Mucosa of gallbladder (tissue), 1 donor: Measurements from ENCODE around the gene CTNNBL1. TPM values are rescaled to one million over a fixed set of nuclear protein-coding genes. Genes with fewer than 3 reads are reported as not detected.

Experiments used
- DNase-seq: peaks from one replicate; pipeline ENCODE4 v3.0.0-alpha.2; 2020; ENCODE audit warnings: low spot score
- total RNA-seq: library from RNA; stranded (reverse); gene quantifications from one replicate; pipeline ENCODE4 v1.2.1, GENCODE V29; 2021
- donor health status: DM: no; HTN: no; CAD: no.

CTNNBL1 gene
- total RNA-seq, 1 donor from 2014 or later, result 44.0 TPM

- no peak for DNase-seq
Observed at GRCh38 chr20:37899105-37900045, 205.5 kb downstream of the CTNNBL1 start.

GRCh38 chr20:37901240-37901639 is 207.4 kb downstream of the CTNNBL1 start:
- no peak for DNase-seq

GRCh38 chr20:37901654-37902503 is 208.0 kb downstream of the CTNNBL1 start:
- peak; percentile 59 for DNase-seq

GRCh38 chr20:37902504-37903313 is 208.9 kb downstream of the CTNNBL1 start, which contains the start of gene VSTM2L:
VSTM2L (plus strand) TSS chr20:37903127; CDS start chr20:37903351, 224 bp downstream.
- peak; percentile 15 for DNase-seq

DNA sequence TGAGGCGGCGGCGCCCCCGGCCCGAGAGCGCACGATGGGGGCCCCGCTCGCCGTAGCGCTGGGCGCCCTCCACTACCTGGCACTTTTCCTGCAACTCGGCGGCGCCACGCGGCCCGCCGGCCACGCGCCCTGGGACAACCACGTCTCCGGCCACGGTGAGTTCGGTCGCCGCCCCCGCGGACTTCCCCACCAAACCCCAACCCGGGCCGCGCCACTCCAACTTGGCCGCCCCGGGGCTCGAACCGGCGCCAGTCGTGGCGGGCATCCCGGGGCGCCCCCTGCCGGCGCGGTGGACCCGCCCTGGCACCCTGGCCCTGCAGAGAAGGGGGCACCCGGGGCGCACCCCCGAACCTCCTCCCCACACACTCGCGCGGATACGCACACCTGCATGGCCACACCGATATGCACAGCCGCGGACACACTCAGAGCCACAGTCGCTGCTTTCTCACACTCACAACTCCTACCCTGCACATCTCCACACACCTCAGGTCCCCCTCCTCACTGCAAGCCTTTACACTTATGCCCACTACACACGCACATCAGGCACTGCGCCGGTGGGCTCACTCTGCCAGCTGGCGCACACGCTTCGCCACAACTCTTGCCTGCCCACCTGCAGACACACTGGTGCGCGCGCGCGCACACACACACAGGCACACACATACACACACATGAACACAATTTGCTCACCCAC is 209.6 kb downstream of the CTNNBL1 start:
- DNase-seq, result no peak

- DNase-seq, result no peak
Observed at GRCh38 chr20:37904008-37904642, 210.3 kb downstream of the CTNNBL1 start.

DNA sequence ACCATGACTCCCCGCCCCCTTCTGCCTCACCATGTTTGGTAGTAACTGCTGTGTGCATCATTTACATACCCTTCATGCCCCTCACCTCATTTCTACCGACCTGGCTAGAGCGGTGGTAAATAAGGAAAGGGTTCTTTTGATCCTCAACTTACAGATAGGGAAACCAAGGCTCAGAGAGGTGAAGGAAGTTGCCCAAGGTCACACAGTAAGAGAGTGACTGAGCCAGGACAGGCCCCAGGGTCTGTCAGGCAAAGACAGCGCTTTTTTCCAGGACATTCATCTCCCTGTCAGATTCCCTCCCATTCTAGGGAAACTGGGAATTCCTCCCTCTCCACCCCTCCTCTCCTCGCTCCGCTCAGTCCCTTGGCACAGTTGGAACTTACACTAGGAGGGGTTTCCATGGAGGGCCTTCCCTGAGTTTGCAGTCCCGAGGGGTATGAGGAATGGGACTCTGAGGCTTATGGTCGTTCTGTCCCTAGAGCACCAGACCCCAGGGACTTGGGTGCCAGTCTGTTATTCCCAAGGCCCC is 211.1 kb downstream of the CTNNBL1 start:
- no peak for DNase-seq

- DNase-seq, result no peak
Observed at GRCh38 chr20:37905671-37906613, 212.1 kb downstream of the CTNNBL1 start.

- DNase-seq, result no peak
Observed at GRCh38 chr20:37907330-37907676, 213.5 kb downstream of the CTNNBL1 start.

DNA sequence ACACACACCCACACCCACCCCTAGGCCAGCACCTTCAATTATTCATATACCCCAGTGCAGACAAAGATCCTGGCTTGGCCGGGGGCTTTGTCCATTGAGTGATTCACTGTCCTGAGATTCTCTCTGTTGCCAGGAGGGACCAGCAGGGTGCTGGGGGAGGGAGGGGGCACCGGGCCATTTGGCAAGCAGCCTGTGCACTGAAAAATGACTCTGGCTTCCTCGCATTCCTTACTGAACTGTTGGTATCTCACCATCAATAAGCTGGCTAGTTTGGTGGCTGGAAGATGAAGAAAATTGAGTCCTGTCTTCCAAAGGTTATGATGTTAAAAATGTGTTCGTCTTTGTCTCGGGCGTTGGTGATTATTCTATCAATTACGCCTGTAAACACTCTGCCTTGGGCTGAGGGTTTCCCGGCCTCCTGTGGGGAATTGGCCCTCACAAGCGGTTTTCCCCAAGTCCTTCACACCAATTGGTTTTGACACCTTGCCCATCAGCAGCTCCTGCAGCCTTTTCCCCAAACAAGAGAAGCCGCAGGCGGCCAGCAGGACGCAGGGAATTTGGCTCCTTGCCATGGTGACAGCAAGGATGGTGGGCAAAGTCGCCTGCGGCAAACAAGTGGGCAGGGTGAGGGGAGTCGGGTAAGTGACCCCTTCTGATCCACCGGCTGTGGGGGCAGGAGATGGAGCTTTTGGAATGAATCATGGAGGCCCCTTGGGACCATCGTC is 214.0 kb downstream of the CTNNBL1 start:
- peak; percentile 27 for DNase-seq

- DNase-seq, result no peak
Observed at GRCh38 chr20:37911261-37911660, 217.4 kb downstream of the CTNNBL1 start.

GRCh38 chr20:37911838-37912281 is 218.0 kb downstream of the CTNNBL1 start:
- DNase-seq, result peak; percentile 45

DNA sequence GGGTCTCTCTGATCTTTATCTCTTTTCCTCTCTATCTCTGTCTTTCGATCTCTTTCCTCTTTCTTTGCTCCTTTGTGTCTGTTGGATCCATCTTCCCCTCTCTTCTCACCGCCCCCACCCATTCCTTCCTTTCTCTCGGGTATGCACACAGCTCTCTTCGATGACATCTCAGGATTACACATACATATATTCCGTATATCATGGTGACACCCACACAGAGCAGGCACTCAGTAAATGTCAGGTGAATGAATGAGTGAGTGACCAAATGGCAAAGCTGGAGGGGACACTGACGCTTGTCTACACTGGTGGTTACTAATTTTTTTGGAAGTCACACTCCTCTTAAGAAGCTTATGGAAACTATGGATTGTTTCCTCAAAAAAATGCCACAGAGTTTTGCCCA is 219.0 kb downstream of the CTNNBL1 start:
- no peak for DNase-seq

GRCh38 chr20:37913567-37914366 is 219.9 kb downstream of the CTNNBL1 start:
- no peak for DNase-seq

DNA sequence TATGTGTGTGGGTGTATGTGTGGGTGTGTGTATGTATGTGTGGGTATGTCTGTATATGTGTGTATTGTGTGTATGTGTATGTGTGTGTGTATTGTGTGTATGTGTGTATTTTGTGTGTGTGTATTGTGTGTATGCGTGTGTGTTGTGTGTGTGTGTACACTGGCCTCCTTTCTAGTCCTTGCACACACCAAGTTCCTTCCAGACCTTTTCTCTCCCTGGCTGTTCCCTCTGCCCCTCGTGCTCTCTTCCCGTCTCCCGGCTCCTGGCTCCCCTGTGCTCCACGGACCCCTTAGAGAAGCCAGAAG is 220.5 kb downstream of the CTNNBL1 start:
- no peak for DNase-seq

- no peak for DNase-seq
Observed at GRCh38 chr20:37914672-37915433, 221.0 kb downstream of the CTNNBL1 start.

- DNase-seq, result no peak
Observed at GRCh38 chr20:37915434-37915787, 221.6 kb downstream of the CTNNBL1 start.
